HG03575 (cell line): ENCODE results near the gene USP36.

Experiments used
- ATAC-seq: cut with Tn5 transposase; IDR thresholded peaks from one replicate; pipeline ENCODE4 v1.9.1; 2021; ENCODE audit not compliant: unreplicated experiment, insufficient number of reproducible peaks, low FRiP score; ENCODE audit errors: extremely low read depth

USP36 gene

GRCh38 chr17:78797691-78798585 lies 42.7 kb downstream of the USP36 start:
- ATAC-seq: no peak

GRCh38 chr17:78797213-78797612 lies 43.4 kb downstream of the USP36 start:
- ATAC-seq: no peak

- ATAC-seq: no peak
Observed at GRCh38 chr17:78796517-78796900, 44.1 kb downstream of the USP36 start.

GRCh38 chr17:78795861-78796516 lies 44.6 kb downstream of the USP36 start:
- no peak for ATAC-seq

- no peak for ATAC-seq
Observed at GRCh38 chr17:78794864-78795640, 45.6 kb downstream of the USP36 start.

GRCh38 chr17:78794399-78794798 lies 46.2 kb downstream of the USP36 start:
- ATAC-seq: no peak

GRCh38 chr17:78793968-78794367 lies 46.6 kb downstream of the USP36 start:
- ATAC-seq: no peak

- no peak for ATAC-seq
Observed at GRCh38 chr17:78793415-78793814, 47.2 kb downstream of the USP36 start.

GRCh38 chr17:78791840-78792709 lies 48.5 kb downstream of the USP36 start:
- no peak for ATAC-seq

- no peak for ATAC-seq
Observed at GRCh38 chr17:78790552-78790951, 50.1 kb downstream of the USP36 start.

- no peak for ATAC-seq
Observed at GRCh38 chr17:78789663-78790181, 50.9 kb downstream of the USP36 start.

GRCh38 chr17:78789149-78789662 lies 51.4 kb downstream of the USP36 start:
- ATAC-seq: no peak

- ATAC-seq: no peak
Observed at GRCh38 chr17:78788451-78788850, 52.2 kb downstream of the USP36 start.

GRCh38 chr17:78787444-78787843 lies 53.2 kb downstream of the USP36 start:
- ATAC-seq: no peak

- ATAC-seq: no peak
Observed at GRCh38 chr17:78785663-78786057, 55.0 kb downstream of the USP36 start.

- ATAC-seq: no peak
Observed at GRCh38 chr17:78785011-78785662, 55.5 kb downstream of the USP36 start.

GRCh38 chr17:78784352-78784751 lies 56.3 kb downstream of the USP36 start:
- no peak for ATAC-seq
